Inferior parietal cortex (tissue), 1 donor: ENCODE data around the gene LNPK.
"Not testable (repeated sequence)": the region's sequence is repeated elsewhere in the genome, so short reads cannot be mapped to it uniquely, and the experiment has no call there.

Experiments used
- DNase-seq: peaks from one replicate; pipeline ENCODE4 v3.0.0-alpha.2; 2016; ENCODE audit errors: extremely low spot score

The LNPK gene

DNA sequence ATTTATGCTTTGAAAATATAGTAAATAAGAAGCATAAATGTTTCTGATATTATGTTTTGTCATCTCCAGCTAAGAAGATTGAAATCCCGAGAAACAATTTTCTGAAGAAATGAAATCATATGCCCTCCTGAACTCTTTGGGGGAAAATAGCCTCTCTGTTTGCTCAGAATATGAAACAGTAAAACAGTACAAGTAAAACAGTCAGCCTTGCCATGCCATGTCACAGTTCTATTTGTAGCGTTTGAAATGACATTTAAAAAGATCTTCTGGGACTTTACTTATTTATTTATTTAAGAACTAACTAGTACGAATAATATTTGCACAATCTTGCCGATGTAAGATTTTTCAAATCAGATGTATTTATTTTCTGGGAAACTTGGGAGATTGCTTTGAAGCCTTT lies 98.0 kb downstream of the LNPK start:
- no peak for DNase-seq

DNA sequence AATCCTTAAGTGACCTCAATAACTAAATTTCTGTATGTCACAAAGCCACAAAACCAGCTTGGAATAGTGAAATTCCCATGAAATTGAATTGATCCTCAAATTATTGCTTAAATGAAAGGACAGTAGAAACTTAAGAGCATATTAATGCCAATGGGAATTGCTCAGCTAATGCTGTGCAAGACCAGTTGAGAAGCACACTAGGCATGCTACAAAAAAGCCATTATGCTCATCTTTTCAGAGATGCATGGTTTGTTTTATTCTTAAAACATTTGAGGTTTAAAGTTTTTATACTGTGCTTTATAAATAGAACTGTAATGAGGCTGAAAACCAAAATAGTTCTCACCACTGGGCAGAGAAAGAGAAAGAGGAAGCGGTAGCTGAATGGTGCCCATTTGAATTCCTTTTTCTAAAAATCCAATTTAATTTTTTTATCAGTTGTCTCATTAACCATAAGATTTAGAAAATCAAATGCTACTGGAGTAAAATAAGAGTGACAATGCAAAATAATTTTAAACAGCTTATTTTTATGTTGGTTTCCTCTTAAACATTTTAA lies 98.6 kb downstream of the LNPK start:
- DNase-seq: no peak

DNA sequence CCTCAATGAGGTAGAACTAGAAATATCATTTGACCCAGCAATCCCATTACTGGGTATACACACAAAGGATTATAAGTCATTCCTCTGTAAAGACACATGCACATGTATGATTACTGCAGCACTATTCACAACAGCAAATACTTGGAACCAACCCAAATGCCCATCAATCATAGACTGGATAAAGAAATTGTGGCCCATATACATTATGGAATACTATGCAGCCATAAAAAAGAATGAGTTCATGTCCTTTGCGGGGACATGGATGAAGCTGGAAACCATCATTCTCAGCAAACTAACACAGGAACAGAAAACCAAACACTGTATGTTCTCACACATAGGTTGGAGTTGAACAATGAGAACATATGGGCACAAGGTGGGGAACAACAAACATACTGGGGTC lies 106.1 kb downstream of the LNPK start:
- not testable (repeated sequence) for DNase-seq

DNA sequence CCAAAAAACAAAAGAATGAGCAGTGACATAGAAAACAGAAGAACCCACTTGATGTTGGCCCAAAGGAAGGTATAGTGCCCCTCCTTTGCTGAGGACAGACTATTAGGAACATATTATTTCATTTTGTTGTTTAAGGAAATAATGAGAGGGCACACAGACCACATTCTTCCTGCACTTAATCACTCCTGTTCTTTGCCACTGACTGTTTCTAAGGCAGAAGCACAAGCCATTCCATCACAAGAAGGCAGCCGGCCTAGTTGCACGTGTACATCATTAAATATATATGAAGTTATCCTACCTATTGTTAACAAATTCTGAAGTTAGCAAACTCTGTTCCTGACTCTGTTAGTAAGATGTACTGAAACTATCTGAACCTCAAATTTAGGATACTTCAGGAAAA lies 110.0 kb downstream of the LNPK start:
- DNase-seq: no peak

DNA sequence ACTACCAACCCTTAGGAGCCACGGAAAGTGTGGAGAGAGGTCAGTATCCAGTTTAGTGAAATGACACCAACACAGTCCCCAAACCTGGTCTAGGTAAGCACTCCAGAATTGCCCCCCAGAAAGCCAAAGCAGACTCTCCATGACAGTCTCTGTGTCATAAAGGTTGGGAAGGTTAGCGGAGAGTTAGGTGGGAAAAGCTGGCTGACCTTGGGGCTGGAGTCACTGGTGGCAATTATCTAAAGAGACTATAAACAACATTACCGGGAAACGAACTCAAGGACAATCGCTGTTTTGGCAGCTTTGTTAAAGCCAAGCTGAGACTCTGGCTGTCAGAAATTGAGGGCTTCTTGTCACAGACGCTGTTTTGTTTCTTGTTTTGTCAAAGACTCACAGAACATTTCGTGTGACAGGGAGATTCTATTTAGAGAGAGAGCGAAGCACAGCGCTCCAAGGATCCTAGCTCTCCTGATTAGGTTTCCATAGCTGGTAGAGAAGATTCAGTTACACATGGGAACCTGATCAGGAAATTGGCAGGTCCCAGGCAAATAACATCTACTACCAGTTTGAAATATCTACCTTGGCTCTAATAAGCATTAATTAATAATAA lies 111.3 kb downstream of the LNPK start:
- no peak for DNase-seq

DNA sequence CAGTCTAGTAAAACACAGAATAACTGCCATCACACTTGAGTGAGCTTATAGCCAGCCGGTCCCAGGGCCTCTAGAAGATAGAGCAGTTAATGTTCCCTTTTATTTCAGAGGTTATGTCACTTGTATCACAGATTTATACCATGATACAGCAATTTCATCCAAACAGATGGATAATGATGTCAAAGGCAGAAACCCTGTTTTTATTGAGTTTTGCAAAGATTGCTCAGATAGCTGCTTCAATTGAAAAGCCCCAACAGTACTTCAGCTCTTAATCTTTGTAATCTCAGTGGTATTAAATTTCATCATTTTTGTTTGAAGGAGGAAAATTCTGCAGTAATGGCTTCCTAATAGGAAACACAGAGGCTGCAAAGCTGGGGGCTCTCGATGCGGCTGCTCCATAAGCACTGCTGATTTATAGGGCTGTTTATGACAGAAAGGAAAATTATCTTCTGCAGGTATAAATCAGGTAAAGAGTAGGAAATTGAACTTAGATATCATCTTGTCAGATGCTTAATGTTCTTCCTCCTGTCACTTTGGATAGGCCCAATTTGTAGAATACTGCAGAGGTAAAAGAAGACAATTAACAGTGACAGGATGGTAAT lies 112.3 kb downstream of the LNPK start:
- no peak for DNase-seq

DNA sequence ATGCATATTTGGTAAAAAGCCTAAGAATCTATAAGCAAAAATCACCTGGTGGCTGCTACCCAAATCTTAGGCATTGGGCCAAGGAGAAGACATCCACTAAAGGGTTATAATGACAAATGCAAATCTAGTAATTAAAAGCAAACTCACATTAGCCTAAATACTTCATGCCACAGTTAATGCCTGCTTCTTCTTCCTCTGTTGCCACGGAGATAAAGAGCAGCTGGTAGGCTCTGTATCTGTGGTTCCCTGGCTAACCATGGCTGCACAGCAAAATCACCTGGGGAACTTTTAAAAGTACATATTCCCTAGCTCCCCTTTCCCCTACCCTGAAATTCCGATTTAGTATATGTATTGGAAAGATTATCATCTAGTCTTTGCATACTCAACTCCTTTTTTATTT lies 114.3 kb downstream of the LNPK start:
- DNase-seq: no peak

DNA sequence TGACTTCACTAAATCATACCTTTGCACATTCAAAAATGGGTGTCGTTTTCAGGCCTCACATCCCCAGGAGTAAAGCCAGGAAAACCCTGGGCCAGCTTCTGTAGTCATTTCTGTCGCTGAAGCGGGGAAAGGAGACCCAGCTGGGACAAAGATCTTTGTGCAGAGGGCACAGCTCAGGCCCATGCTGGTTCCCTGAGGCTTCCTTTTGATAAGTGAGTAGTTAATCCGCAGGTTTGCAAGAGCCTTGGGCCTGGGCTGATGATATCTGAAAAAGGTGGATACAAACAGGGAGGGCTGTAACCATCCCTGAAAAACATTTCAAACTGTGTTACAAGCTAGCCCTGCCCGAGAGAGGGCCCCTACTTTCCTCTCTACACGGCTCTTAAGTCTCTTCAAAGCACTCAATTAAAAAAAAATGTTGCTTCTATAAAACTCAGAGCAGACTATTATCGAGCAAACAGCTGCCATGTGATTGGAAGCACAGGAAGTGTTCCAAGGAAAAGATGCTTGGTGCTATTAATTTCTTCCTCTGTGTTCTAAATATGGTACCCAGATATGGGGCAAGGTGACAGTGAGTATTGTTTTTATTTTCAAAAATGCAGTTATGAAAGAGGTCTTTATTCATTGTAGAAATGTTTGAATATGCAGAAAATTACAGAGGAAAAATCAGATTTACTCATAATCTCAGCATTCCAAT lies 117.2 kb downstream of the LNPK start:
- no peak for DNase-seq

DNA sequence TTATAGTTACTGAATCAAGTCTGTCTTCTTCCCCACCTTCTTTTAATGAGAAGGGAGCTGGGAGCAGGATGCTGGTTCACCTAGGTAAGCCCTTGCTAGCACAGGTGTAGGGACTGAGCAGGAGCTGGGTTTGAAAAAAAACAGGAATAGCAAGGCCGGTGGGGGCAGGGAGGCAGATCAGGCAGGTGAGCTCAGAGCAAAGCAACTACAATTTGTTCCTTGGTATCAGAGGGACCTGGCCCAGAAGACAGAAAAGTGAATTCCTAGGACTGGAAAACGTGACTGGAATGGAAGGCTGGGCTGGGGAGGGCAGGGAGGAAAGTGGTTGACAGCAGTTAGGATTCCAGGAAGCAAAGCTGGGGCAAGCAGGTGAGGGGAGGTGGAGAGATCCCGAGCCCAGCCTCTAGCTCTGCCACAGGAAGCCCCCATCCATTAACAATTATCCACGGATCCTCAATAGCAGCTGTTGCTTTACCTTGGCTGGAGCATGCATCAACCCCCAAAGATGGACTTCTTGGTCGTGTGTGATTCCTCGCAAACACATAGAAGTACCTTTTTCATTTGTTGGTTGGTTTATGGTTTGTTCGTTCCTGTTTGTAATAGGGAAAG lies 118.4 kb downstream of the LNPK start:
- DNase-seq: no peak

DNA sequence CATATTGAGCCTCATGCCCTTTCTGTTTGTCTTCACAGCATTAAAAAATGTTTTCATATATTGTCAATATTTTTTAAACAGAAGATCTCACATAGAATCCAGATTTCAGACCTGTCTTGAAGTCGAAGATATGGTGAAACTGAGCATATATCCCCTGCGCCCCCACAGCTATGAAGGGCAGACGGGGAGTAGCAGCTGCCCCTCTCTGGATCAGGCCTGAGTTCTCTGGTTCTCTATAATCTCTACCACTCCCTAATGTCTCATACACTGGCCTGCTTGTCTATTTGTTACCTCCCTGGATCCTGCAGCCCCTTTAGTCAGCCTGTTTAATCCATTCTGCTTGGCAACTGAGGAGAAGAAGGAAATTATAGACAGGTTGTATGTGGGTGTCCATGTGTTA lies 122.4 kb downstream of the LNPK start:
- DNase-seq: no peak

DNA sequence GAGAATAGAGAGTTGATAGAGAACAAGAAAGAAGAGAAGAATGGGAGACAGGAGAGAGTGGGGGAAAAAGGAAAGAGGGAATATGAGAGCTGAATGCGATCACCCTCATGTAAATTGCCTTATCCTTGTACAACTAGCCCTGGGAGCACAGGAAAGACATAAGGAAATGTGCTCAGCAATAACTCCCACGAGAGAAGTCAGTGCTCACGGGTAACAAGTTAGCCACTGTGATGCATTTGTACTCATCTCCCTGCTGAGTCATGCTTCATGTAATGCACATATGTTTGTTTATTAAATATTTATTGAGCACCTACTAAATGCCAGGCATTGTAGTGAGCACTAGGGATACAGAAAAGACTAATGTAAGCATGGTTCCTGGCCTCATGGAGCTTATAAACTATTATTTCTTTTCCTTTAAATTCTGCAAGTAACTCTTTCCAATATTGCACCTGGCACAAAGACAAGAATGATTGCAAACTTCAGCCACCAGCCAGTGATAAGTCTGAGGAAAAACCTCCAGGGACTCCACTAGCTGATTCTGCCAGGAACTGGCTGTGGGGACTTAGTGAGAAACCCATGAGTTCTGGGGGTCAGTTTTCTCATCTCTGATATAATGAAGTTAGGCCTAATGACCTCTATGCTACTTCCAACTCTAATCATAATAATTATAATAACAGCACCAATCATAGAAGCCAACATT lies 124.1 kb downstream of the LNPK start:
- no peak for DNase-seq

DNA sequence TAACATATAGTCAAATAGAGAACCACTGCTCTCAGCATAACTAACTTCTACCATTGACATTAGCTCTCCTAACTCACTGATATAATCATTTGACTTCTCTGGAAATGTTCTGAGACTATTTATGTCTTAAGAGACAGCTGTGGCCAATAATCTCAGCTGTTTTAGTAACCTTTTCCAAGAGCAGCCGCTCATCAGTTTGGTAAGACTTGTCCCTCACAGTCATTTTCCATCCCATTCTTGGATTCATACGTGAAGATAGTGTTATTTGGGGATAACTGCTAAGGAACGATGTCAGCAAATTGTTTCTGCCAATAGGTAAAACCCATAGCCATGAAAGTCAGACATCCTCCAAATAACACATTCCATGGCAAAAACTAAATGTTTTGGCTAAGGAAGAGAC lies 127.8 kb downstream of the LNPK start:
- no peak for DNase-seq
